ENCODE results near the gene MT4.

DNA sequence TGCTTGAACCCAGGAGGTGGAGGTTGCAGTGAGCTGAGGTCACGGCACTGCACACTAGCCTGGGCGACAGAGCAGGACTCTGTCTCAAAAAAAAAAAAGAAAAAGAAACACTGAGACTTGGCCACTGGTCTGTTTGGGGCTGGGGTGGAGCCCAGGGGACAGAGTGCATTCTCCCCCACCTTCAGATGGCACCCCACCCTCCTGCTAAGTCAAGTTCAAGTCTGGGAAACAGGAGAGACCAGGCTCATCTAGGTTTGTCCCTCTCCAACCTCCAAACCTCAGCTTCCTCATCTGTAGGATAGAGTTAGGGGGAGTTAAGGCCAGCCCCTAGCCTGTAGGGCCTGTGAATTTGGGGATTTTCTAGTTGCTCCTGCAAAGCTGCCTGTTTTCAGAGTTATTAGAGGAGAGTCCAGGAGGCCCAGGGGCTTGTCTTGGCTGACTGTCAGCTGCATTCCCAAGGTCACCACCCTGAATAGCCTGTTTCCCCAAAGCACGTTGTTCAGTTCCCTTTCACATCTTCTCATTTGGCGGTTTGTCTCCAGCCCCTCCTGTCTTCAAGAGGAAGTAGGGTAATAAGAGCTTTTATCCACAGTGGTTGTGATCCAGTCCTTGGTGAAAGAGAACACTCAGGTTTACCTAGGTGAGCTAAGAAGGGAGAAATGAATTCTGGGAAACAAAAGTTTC, 26.6 kb downstream of the MT4 start:
- TF ChIP-seq, protein P1, sequence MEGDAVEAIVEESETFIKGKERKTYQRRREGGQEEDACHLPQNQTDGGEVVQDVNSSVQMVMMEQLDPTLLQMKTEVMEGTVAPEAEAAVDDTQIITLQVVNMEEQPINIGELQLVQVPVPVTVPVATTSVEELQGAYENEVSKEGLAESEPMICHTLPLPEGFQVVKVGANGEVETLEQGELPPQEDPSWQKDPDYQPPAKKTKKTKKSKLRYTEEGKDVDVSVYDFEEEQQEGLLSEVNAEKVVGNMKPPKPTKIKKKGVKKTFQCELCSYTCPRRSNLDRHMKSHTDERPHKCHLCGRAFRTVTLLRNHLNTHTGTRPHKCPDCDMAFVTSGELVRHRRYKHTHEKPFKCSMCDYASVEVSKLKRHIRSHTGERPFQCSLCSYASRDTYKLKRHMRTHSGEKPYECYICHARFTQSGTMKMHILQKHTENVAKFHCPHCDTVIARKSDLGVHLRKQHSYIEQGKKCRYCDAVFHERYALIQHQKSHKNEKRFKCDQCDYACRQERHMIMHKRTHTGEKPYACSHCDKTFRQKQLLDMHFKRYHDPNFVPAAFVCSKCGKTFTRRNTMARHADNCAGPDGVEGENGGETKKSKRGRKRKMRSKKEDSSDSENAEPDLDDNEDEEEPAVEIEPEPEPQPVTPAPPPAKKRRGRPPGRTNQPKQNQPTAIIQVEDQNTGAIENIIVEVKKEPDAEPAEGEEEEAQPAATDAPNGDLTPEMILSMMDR (IDR thresholded peaks at IDR 0.05 in 8 of 11, conservative IDR thresholded peaks at IDR 0.05 in 3 of 11) = no peak
- TF ChIP-seq POLR2A (IDR thresholded peaks at IDR 0.05) = no peak
